HTERT RPE-1 (cell line): ENCODE data around the gene POU6F2.
"Not testable (repeated sequence)": the region's sequence is repeated elsewhere in the genome, so short reads cannot be mapped to it uniquely, and the experiment has no call there.

Source experiments
- in situ Hi-C: fragments of 300-500 bp; cut with MboI; formaldehyde crosslinking; loops from 4 replicates; pipeline ENCODE4 v1.14.3; 2020; ENCODE audit warnings: low sequenced_read_pairs

Gene POU6F2

DNA sequence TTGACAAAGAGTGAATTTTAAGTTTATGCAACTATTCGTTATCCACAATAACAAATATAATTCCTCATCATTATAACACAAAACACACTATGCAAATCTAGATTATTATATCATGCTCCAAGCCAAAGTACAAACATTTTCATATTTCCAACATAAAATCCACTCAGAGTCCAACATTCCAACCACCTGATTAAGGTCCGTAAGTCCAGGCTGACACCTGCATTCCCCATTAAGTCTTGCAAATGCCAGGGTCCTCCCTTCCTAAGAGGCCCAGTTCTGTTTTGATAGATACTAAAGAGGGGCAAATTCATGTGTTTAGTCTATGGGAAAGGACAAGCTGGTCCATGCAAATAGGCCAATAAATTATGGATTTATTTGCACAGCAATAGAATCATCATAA lies 206.1 kb downstream of the POU6F2 start:
- in situ Hi-C loops = no loop called here

DNA sequence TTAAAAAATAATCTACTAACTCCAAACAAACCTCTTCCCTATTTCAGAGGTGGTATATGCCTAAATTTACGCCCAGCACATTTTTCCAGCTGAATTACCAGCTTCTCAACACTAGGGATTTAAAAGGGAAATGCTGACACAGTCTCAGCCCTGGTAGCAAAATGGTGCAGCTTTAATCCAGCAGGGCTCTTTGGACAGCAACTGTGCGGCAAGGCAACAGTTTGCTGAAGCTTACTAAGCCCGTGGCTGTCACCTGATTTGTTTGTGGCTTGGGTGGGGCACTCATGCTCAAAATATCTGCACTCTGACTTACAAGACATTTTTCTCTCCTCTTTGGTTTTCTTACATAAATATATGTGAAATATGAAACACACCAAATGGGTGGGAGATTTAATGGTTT lies 206.7 kb downstream of the POU6F2 start:
- in situ Hi-C loops = no loop called here

DNA sequence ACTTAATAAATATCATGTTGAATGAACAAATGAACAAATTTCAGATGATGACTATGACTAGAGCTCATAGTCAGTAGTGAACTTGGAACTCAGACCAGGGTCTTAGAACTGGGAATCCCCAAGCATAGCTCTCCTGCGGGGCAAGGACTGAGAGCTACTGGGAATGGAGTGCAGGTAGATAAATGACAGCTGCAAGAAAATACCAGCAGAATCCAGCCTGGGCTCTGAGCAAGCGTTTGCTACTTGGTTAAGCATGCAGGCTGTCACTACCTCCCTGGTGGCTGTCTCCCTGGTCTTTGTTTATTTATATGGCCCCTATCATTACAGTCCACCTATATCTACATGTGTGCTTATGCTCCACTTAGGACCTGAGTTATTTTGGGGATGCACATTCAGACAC lies 208.4 kb downstream of the POU6F2 start:
- in situ Hi-C loops = no loop called here

DNA sequence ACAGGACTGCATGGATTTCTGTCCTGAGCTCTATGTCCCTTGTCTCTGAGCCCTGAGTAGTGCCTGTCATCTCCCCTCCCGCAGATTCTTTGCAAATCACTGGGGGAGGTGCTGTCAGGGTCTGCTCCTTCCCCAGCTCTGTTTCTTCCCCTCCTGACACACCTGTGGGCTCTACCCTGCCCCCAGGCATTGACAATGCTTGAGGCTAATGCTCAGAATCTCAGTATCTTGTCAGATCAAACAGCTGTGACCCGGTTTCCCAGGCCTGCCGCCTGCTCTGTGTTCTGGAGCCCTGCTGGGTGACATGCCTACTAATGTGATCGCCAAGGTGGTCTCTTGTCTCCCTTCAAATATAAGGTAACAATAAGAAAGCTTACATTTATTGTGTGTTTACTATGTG lies 209.0 kb downstream of the POU6F2 start:
- in situ Hi-C loops = no loop called here

DNA sequence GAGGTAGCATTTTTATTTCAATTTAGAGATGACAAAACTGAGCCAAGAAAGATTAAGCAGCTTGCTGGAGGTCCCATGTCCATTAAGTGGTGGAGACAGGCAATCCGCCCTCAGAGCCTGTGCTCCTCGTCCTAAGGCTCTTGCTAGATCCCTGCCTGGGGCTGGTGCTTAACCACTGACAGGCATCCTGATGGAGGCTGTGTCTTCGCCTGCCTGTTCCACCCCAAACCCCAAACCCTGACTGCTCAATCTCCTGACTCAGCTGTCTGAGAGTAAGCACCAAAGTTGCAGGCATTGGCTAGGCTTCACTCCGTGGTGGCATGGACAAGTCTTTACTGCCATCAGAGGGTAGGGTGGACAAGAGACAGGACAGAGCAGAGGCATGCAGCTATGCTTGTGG lies 209.4 kb downstream of the POU6F2 start:
- in situ Hi-C loops = no loop called here

DNA sequence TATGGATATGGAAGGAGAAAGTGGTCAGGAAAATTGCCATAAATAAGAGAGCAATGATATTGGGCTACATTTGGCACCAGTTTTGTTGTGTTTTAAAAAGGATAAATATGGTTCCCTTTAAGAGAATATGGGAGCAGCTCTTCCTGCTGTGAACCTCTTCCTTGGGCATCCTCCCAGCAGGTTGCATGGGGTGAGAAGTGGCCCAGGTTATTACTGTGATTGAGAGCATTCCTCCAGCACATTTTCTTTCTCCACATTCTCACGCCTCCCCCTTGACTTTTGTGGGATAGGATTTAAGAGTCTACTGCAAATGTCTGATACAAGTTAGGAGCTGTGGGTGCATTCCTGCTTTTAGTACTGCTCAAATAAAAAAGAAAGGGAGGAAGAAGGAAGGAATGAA lies 214.8 kb downstream of the POU6F2 start:
- in situ Hi-C loops = no loop called here

GRCh38 chr7:39194388-39194787 lies 216.7 kb downstream of the POU6F2 start:
- in situ Hi-C loops = not testable (repeated sequence)

- in situ Hi-C loops = no loop called here
Observed at GRCh38 chr7:39195967-39196366, 218.3 kb downstream of the POU6F2 start.

DNA sequence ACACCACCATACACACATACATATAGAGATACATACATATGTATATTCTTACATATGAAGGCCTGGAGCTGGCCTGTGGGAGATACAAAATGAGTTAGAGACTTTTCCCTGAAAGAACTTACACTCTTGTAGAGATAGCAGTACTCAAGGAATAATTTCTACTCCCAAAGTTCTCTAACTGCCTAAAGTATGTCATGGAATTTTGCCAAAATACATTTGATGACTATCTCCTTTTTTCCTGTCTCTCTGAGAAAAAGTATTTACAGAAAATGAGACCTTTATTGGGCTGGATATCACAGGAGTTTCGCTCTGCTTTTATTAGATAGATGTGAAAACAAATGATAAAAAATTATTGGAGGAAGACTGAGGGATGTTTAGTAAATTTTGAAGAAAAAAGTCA lies 220.1 kb downstream of the POU6F2 start:
- in situ Hi-C loops = no loop called here

DNA sequence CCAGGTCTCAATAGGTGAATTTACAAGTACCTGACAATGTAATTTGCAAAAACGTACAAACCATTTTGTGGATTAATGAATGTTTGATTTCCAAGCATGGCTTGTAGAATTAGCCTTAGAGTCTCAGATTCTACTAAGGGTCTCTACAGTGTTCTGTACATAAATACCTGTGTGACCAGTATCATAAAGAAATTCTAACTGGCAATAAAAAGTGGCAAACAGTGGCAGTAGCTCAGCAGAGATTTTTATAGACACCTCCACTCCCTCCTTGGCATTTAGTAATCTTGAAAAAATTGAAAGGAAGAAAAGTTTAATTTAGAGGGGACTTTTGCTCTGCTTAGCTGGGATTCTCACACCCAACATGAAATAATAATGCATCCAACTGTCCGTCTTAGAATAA lies 220.8 kb downstream of the POU6F2 start:
- in situ Hi-C loops = no loop called here

DNA sequence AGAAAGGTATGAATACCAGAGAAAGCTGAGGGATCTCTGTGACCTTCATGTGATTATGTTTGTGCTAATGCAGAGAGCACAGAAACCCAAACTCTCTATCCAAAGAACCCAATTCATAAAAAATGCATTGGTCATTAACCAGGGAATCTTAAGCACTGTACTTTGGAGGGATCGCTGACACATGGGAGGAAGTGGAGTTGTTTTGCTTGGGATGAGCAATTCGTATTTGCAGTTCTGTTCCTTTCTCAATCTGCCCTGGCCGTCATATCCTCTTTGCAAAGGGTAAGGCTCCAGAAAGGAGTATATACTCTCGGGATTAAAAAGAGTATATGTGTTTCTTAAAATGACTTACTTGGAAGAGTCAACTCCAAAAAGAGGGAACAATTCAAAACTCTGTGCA lies 221.3 kb downstream of the POU6F2 start:
- in situ Hi-C loops = no loop called here

GRCh38 chr7:39199951-39200350 lies 222.2 kb downstream of the POU6F2 start:
- in situ Hi-C loops = no loop called here

- in situ Hi-C loops = no loop called here
Observed at GRCh38 chr7:39202041-39202440, 224.3 kb downstream of the POU6F2 start.

GRCh38 chr7:39210362-39210761 lies 232.7 kb downstream of the POU6F2 start:
- in situ Hi-C loops = no loop called here

DNA sequence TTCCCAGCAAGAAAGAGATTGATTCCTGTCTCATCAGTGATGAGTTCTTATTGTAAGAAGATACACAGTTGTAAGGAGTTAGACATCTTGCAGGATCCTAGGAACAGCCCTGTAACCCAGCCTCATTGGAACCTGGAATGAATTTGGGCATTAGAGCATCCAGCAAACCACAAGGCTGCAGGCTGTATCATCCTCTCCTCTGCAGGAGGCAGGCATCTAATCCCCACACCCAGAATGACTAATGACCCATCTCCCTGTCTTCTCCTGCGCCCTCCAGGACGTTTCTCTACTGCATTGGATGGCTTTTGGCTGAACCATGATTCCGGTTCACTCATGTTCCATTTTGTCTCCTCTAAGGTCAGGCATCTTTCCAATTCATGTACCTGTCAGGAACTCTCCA lies 233.9 kb downstream of the POU6F2 start:
- in situ Hi-C loops = no loop called here

- in situ Hi-C loops = no loop called here
Observed at GRCh38 chr7:39212876-39213275, 235.2 kb downstream of the POU6F2 start.

DNA sequence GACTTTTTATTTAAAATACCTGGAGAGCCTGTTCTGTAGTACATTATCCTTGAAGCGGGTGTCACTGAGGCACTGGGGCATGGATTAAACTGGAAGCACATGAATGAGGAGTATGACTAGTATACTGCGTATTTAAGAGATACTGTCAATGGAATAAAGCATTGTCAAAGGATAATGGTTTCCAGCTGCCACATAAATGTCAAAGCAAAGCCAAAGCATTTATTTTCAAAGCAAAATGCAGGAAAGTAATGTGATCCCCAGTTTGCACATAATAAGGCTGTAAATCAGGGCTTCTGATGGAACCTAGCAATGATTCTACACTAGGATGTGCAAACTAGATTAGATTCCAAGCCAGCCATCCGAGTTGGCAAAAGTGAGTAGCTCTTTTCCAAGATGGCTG lies 240.1 kb downstream of the POU6F2 start:
- in situ Hi-C loops = no loop called here

DNA sequence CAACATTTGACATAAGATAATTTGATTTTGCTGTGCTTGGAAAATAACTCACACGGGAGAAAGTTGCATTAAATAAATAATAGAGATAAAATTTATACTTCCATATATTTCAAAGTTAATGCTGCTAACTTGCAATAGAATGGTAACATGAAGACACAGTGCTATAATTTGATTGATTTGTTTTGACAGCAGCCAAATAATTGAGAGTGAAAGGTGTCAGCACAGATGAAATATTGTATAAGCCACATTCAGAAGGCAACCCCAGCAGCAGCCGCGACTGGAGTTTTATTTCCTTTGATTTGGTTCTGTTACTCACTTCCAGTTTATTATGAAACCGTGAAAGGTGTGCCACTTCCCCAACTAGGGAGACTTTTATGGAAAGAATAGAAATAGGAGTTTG lies 242.2 kb downstream of the POU6F2 start:
- in situ Hi-C loops = no loop called here

DNA sequence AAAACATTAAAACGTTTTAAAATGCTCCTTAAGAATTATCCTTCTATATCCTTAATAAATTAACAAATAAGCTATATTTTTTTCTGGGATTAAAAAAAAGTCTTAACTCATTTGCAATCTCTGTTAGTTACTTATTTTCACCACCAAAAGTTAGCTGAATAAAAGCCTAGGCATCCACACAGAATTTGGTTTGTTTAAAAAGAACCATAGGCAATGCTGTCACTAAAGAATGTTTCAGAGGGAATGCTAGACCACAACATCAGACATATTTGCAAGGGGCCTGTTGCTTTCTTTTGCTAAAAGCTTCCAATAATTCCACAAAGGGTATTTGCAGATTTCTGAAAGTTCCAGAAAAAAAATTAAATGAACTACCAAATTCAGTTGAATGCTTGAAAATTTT lies 244.2 kb downstream of the POU6F2 start:
- in situ Hi-C loops = no loop called here

DNA sequence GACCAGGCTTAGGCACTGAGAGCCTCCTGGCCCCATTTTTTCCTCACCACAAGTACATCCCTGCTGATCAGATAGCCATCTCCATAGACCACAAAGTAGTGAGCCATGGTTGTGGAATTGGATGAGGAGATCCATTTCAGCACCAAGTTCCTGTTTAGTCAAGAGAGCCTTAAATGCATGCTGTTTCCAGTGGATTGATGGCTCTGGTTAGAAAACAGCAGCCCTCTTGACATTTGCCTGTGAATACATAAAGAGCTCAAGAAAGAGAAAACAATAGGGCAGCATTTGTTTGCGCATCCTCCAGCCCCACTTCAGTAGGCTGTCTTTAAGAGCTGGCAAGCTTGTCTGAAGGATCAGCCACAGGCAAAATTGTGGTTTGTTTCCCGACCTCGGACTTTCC lies 251.2 kb downstream of the POU6F2 start:
- in situ Hi-C loops = no loop called here

DNA sequence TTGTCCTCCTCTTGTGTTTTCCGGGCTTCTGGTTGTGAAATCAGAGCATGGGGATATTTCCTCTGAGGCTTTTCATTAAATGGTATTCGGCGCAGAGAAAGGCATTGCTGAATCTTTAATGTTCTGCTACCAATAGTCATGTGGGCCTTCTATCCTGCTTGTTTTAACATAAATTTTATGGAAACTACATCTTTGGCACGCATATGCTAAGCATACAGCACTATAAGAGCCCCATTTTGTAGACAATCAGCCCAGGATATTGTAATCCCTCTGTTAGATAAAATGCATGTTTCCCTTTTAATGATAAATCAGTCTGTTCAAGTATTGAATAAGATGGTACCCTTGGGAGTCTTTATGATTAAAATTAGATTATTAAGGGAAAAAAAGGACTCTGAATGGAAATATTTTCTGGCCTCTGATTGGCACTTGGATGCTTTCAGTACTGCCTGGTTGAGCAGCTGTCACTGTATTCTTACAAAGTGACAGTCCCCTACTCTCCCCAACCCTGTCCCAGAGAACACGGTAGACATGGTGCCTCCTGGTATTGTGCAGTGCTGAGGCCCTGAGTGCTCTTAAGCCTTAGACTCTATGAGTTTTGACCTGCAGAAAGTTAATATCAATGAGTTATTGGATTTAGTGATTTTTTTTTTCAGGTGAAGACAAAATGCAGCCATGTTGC lies 256.3 kb downstream of the POU6F2 start:
- in situ Hi-C loops = no loop called here

DNA sequence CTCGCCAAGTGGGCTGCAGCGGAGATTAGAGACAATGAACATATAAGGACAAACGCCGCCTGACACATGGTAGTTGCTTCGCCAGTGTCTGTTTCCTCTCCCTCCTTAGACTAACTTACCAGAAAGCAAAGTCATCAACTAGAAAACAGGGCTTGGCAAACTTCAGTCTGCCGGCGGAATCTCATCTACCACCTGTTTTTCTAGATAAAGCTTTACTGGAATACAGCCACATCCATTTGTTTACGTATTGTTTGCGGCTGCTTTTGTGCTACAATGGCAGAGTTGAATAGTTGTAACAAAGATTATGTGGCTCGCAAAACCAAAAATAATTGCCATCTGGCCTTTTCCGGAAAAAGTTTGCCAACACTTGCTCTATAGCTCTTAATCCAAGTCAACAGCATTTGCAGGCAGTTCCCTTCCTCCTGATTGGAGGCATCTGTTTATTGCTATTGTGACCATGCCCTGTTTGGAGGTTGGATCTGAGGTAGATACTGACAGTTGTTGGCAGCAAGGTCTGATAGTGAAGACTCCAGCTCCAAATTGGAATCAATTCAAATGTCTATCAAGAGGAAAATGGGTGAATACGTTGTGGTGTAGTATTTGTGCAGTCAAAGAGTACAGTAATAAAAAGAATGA lies 260.6 kb downstream of the POU6F2 start:
- in situ Hi-C loops = no loop called here

DNA sequence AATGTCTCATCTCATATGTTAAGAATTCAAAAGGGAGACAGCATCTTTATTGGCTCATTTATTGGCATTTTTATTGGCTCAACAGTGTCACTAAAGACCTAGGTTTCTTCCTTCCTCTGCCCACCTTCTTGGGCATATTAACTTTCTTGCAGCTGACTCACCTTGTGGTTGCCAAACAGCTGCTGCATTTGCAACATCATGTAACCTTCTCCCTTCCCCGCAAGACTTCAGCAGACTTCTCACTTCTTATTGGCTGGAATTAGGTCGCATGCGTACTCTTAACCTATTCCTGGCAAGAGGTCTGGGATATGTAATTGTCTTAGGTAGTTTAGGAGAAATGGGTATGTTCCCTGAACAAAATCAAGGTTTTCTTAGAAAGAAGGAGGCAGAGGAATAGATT lies 263.2 kb downstream of the POU6F2 start:
- in situ Hi-C loops = no loop called here
